Neural progenitor cell (in vitro differentiated cells): Measurements from ENCODE around the gene ANO2.

Experiments used
- CTCF ChIP-seq: fragments of 200-600 bp; sonication (generic); IDR thresholded peaks from 2 replicates; pipeline ENCODE4 v1.5.1; 2017; ENCODE audit warnings: antibody characterized with exemption, mild to moderate bottlenecking
- EZH2 ChIP-seq: fragments of 200-600 bp; sonication (generic); IDR thresholded peaks from 2 replicates; pipeline ENCODE4 v1.6.1; 2017; ENCODE audit warnings: antibody characterized with exemption, mild to moderate bottlenecking, moderate library complexity

GRCh38 chr12:5688226-5688625 lies 256.8 kb downstream of the ANO2 start:
- TF ChIP-seq CTCF (no peak), EZH2 (no peak)
